Lower leg skin (tissue), 3 donors: ENCODE results near the gene RAPGEFL1.

Experiments
- POLR2A ChIP-seq, 2 donors: fragments of 450-650 bp; IDR thresholded peaks; one replicate each; pipeline ENCODE4 v1.6.1; 2016 to 2017; ENCODE audit warnings: antibody characterized with exemption in 2 of 2, mild to moderate bottlenecking in 1 of 2, moderate library complexity in 1 of 2
- TF ChIP-seq, protein P1 (sequence below), 3 donors: fragments of 450-650 bp; IDR thresholded peaks; one replicate each; pipeline ENCODE4 v1.5.1; 2016; ENCODE audit warnings: antibody characterized with exemption in 3 of 3, mild to moderate bottlenecking in 3 of 3, moderate library complexity in 2 of 3

DNA sequence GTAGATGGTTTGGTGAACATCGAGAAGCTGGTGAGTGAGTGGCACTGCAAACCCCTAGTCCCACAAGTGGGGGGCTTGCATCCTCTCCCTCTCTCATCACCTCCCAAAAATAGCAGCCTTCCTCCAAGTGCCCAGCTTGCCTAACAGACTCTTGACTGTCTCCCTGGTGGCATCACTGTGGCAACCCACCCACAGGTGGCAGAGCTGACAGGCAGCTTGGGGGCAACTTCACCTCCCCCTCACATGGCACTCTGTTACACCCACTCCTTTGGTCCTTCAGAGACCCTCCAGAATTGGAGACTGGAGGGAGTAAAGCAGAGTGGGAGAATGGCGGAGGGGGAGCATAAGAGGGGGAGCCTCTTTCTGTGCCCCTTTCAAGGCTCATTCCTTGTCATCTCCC, 15.7 kb downstream of the RAPGEFL1 start:
- TF ChIP-seq, protein P1, sequence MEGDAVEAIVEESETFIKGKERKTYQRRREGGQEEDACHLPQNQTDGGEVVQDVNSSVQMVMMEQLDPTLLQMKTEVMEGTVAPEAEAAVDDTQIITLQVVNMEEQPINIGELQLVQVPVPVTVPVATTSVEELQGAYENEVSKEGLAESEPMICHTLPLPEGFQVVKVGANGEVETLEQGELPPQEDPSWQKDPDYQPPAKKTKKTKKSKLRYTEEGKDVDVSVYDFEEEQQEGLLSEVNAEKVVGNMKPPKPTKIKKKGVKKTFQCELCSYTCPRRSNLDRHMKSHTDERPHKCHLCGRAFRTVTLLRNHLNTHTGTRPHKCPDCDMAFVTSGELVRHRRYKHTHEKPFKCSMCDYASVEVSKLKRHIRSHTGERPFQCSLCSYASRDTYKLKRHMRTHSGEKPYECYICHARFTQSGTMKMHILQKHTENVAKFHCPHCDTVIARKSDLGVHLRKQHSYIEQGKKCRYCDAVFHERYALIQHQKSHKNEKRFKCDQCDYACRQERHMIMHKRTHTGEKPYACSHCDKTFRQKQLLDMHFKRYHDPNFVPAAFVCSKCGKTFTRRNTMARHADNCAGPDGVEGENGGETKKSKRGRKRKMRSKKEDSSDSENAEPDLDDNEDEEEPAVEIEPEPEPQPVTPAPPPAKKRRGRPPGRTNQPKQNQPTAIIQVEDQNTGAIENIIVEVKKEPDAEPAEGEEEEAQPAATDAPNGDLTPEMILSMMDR (IDR thresholded peaks at IDR 0.05) = no peak
- no peak for TF ChIP-seq POLR2A (IDR thresholded peaks at IDR 0.05)
